Epithelial cell of proximal tubule (primary cell): ENCODE results near the gene RASL10B. TPM values are rescaled to one million over a fixed set of nuclear protein-coding genes. Genes with fewer than 3 reads are reported as not detected.

Experiments
- DNase-seq: peaks from one replicate; pipeline ENCODE4 v3.0.0-alpha.2; 2011; ENCODE audit warnings: low read depth
- H3K4me3 ChIP-seq: 2 replicates; pipeline ENCODE4 v1.5.1; 2011; ENCODE audit warnings: low read depth, mild to moderate bottlenecking, low read length
- total RNA-seq: library from RNA; depleted of rRNA; stranded (reverse); fragments of >200 nt; gene quantifications from 2 replicates; pipeline ENCODE4 v1.2.3, GENCODE V29; 2015
- TF ChIP-seq, protein P1 (sequence below): conservative IDR thresholded peaks from 2 replicates; pipeline ENCODE4 v1.5.1; 2012; ENCODE audit warnings: low read depth, mild to moderate bottlenecking, low read length

Gene RASL10B
- total RNA-seq, 1 donor from 2014 or later = 0.92 TPM

DNA sequence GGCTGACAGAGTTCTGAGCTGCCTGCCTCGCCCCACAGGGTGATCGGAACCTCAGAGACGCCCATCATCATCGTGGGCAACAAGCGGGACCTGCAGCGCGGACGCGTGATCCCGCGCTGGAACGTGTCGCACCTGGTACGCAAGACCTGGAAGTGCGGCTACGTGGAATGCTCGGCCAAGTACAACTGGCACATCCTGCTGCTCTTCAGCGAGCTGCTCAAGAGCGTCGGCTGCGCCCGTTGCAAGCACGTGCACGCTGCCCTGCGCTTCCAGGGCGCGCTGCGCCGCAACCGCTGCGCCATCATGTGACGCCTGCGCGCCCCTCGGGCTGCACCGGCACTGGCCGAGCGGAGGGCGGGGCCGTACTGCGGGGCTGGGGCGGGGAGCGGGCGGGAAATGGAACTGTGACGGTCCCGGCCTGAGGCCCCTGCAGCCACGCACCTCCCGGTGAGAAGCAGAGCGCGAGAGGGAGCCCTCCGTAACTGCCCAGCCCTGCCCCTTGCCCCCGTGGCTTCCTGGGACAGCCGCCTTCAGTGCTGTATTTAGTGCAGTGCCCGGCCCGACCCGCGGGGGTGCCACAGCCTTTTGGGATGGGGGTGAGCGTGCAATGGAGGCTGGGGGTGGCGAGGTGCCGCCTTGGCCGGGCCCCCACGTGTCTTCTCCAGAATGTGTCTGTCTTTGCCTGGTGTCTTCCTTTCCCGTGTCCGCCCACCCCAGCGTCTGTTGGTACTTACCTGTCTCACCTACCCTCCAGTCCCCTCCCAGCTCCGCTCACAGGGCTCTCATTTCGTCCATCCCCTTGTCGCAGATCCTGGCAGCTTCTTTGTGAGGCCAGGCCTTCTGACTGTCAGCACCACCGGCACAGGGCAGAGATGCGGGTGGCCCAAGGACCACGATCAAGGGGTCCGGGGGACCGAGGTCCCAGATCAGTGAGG is 9.8 kb downstream of the RASL10B start:
- no peak for DNase-seq
- H3K4me3 ChIP-seq = no peak overlapping the region
- TF ChIP-seq, protein P1, sequence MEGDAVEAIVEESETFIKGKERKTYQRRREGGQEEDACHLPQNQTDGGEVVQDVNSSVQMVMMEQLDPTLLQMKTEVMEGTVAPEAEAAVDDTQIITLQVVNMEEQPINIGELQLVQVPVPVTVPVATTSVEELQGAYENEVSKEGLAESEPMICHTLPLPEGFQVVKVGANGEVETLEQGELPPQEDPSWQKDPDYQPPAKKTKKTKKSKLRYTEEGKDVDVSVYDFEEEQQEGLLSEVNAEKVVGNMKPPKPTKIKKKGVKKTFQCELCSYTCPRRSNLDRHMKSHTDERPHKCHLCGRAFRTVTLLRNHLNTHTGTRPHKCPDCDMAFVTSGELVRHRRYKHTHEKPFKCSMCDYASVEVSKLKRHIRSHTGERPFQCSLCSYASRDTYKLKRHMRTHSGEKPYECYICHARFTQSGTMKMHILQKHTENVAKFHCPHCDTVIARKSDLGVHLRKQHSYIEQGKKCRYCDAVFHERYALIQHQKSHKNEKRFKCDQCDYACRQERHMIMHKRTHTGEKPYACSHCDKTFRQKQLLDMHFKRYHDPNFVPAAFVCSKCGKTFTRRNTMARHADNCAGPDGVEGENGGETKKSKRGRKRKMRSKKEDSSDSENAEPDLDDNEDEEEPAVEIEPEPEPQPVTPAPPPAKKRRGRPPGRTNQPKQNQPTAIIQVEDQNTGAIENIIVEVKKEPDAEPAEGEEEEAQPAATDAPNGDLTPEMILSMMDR = no peak

DNA sequence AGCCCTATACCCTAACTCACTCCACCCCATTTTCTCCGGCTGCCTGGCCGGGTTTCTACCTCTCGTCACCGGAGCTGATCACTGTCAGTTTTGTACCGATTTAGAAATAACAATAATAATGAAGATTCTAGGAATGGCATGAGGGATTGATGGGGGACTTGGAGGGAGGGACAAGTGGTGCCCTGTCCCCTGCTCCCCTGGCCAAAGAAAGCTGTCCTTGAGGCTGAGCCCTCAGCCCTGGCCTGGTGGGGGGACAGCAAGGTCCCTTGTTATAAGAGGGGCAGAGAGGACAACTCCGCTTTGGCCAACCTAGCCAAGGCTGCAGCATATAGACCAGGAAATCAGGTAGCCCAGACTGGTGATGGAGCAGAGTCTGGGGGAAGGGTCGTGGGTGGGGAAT is 11.1 kb downstream of the RASL10B start:
- DNase-seq = no peak
- no peak overlapping the region for H3K4me3 ChIP-seq
- TF ChIP-seq, protein P1 = no peak

GRCh38 chr17:35742896-35743477 is 11.5 kb downstream of the RASL10B start:
- no peak for DNase-seq

GRCh38 chr17:35743626-35744328 is 12.3 kb downstream of the RASL10B start:
- TF ChIP-seq, protein P1 = no peak
- DNase-seq = no peak

More at GRCh38 chr17:35742896-35743477, 11.5 kb downstream of the RASL10B start:
- H3K4me3 ChIP-seq = no peak overlapping the region
- TF ChIP-seq, protein P1 = no peak

GRCh38 chr17:35744830-35745229 is 13.4 kb downstream of the RASL10B start:
- H3K4me3 ChIP-seq = no peak overlapping the region
- no peak for DNase-seq
- TF ChIP-seq, protein P1 = no peak

More at GRCh38 chr17:35743626-35744328, 12.3 kb downstream of the RASL10B start:
- no peak overlapping the region for H3K4me3 ChIP-seq

- TF ChIP-seq, protein P1 = no peak
- H3K4me3 ChIP-seq = no peak overlapping the region
- no peak for DNase-seq
Observed at GRCh38 chr17:35745246-35745645, 13.8 kb downstream of the RASL10B start.
